GM23338 (cell line): ENCODE data around the gene GPR31. TPM values are rescaled to one million over a fixed set of nuclear protein-coding genes. Genes with fewer than 3 reads are reported as not detected.

ENCODE experiments used
- ATAC-seq: fragments of 200-7000 bp; cut with Tn5 transposase; 3 replicates; pipeline ENCODE4 v1.9.1; 2020
- DNase-seq: peaks from one replicate; pipeline ENCODE4 v3.0.0-alpha.2; 2015; ENCODE audit warnings: low spot score
- H2AFZ ChIP-seq: fragments of 200-600 bp; sonication (generic); 2 replicates; pipeline ENCODE4 v1.8.0; 2016; ENCODE audit warnings: antibody characterized with exemption, mild to moderate bottlenecking, moderate library complexity
- H3F3A ChIP-seq: fragments of 200-600 bp; sonication (generic); replicated peaks from 2 replicates; pipeline ENCODE4 v1.8.0; 2017; ENCODE audit warnings: antibody characterized with exemption, mixed run types, low read depth
- H3K27ac ChIP-seq: fragments of 200-600 bp; sonication (generic); 2 replicates; pipeline ENCODE4 v1.6.1; 2016; ENCODE audit warnings: low read depth
- H3K27me3 ChIP-seq: fragments of 200-600 bp; sonication (generic); 2 replicates; pipeline ENCODE4 v1.8.0; 2016; ENCODE audit warnings: mild to moderate bottlenecking, mixed run types, moderate library complexity; ENCODE audit not compliant: insufficient read depth
- H3K36me3 ChIP-seq: fragments of 200-600 bp; sonication (generic); 2 replicates; pipeline ENCODE4 v1.8.0; 2016; ENCODE audit warnings: mild to moderate bottlenecking; ENCODE audit not compliant: insufficient read depth
- H3K4me1 ChIP-seq: fragments of 200-600 bp; sonication (generic); 2 replicates; pipeline ENCODE4 v1.8.0; 2016; ENCODE audit warnings: mild to moderate bottlenecking, moderate library complexity; ENCODE audit not compliant: insufficient read depth
- H3K4me2 ChIP-seq: fragments of 200-600 bp; sonication (generic); 2 replicates; pipeline ENCODE4 v1.7.1; 2017; ENCODE audit warnings: mixed run types
- H3K4me3 ChIP-seq: fragments of 200-600 bp; sonication (generic); 2 replicates; pipeline ENCODE4 v1.6.1; 2016; ENCODE audit warnings: mixed run types
- H3K79me2 ChIP-seq: fragments of 200-600 bp; sonication (generic); replicated peaks from 2 replicates; pipeline ENCODE4 v1.8.0; 2017; ENCODE audit warnings: mild to moderate bottlenecking; ENCODE audit not compliant: insufficient read depth
- H3K9me2 ChIP-seq: fragments of 200-600 bp; sonication (generic); 2 replicates; pipeline ENCODE4 v1.8.0; 2017; ENCODE audit not compliant: insufficient read depth
- H4K20me1 ChIP-seq: fragments of 200-600 bp; sonication (generic); replicated peaks from 2 replicates; pipeline ENCODE4 v1.8.0; 2017; ENCODE audit warnings: mild to moderate bottlenecking; ENCODE audit not compliant: insufficient read depth
- H3K27ac Mint-ChIP-seq: 2 replicates; pipeline ENCODE4 v1.8.0; 2020; ENCODE audit warnings: inconsistent platforms, mild to moderate bottlenecking, moderate library complexity, mixed read lengths
- H3K27me3 Mint-ChIP-seq: 3 replicates; pipeline ENCODE4 v1.8.0; 2022; ENCODE audit warnings: low read depth, mild to moderate bottlenecking, moderate library complexity, mixed read lengths, inconsistent platforms; ENCODE audit not compliant: insufficient read depth, poor library complexity
- H3K36me3 Mint-ChIP-seq: 3 replicates; pipeline ENCODE4 v1.8.0; 2021; ENCODE audit warnings: low read depth, mild to moderate bottlenecking, inconsistent platforms, moderate library complexity, mixed read lengths
- H3K4me1 Mint-ChIP-seq: 3 replicates; pipeline ENCODE4 v1.8.0; 2020; ENCODE audit warnings: mild to moderate bottlenecking, inconsistent platforms, mixed read lengths
- H3K4me3 Mint-ChIP-seq: 3 replicates; pipeline ENCODE4 v1.8.0; 2021; ENCODE audit warnings: moderate library complexity, mild to moderate bottlenecking, inconsistent platforms, mixed read lengths
- H3K9me3 Mint-ChIP-seq: 3 replicates; pipeline ENCODE4 v1.8.0; 2020; ENCODE audit warnings: moderate library complexity, mild to moderate bottlenecking, inconsistent platforms, mixed read lengths
- CREB1 ChIP-seq: fragments of 250-450 bp; sonication (Bioruptor Pico); IDR thresholded peaks from 2 replicates; pipeline ENCODE4 v1.5.0; 2020; ENCODE audit warnings: low read depth, mild to moderate bottlenecking, moderate library complexity
- CTCF ChIP-seq, 2 experiments: fragments of 200-600 bp in 1 of 2; sonication (generic) in 1 of 2; conservative IDR thresholded peaks; 2 replicates each; pipeline versions ENCODE4 v1.5.1 to v1.6.1; 2016 to 2017; ENCODE audit warnings: antibody characterized with exemption in 2 of 2, low read depth in 2 of 2, mild to moderate bottlenecking in 2 of 2, moderate library complexity in 1 of 2
- ETS1 ChIP-seq: IDR thresholded peaks from 2 replicates; pipeline ENCODE4 v1.6.1; 2016; ENCODE audit warnings: antibody characterized with exemption
- EZH2 ChIP-seq: fragments of 200-600 bp; sonication (generic); IDR thresholded peaks from one replicate; pipeline ENCODE4 v1.8.0; 2017; ENCODE audit warnings: antibody characterized with exemption, mild to moderate bottlenecking, low read depth; ENCODE audit not compliant: unreplicated experiment
- EZH2phosphoT487 ChIP-seq: fragments of 200-600 bp; sonication (generic); IDR thresholded peaks from one replicate; pipeline ENCODE4 v1.8.1; 2018; ENCODE audit warnings: antibody characterized with exemption; ENCODE audit not compliant: unreplicated experiment
- JUNB ChIP-seq: IDR thresholded peaks from one replicate; pipeline ENCODE4 v1.6.1; 2016; ENCODE audit warnings: antibody characterized with exemption; ENCODE audit not compliant: unreplicated experiment
- NANOG ChIP-seq: IDR thresholded peaks from 2 replicates; pipeline ENCODE4 v1.6.1; 2016; ENCODE audit warnings: antibody characterized with exemption, borderline replicate concordance
- POLR2AphosphoS5 ChIP-seq: IDR thresholded peaks from 2 replicates; pipeline ENCODE4 v1.6.1; 2016; ENCODE audit warnings: antibody characterized with exemption, low read depth
- REST ChIP-seq: IDR thresholded peaks from one replicate; pipeline ENCODE4 v1.6.1; 2018; ENCODE audit warnings: antibody characterized with exemption; ENCODE audit not compliant: unreplicated experiment
- STAT1 ChIP-seq: IDR thresholded peaks from one replicate; pipeline ENCODE4 v1.6.1; 2016; ENCODE audit warnings: antibody characterized with exemption; ENCODE audit not compliant: unreplicated experiment
- ZNF114 ChIP-seq: fragments of 250-450 bp; sonication (Bioruptor Pico); IDR thresholded peaks from 2 replicates; pipeline ENCODE4 v1.5.0; 2020; ENCODE audit warnings: mild to moderate bottlenecking, moderate library complexity
- ZNF331 ChIP-seq: fragments of 250-450 bp; sonication (Bioruptor Pico); IDR thresholded peaks from 2 replicates; pipeline ENCODE4 v1.5.0; 2020; ENCODE audit warnings: low read depth, mild to moderate bottlenecking, moderate library complexity
- ZNF462 ChIP-seq: fragments of 250-450 bp; sonication (Bioruptor Pico); IDR thresholded peaks from 2 replicates; pipeline ENCODE4 v1.5.0; 2020; ENCODE audit warnings: mild to moderate bottlenecking, moderate library complexity
- polyA plus RNA-seq: library from polyadenylated mRNA; unstranded; fragments of >200 nt; fragmentation: Nextera tagmentation; extraction: Ambion mirVana; gene quantifications from 2 replicates; pipeline ENCODE4 v1.2.1, GENCODE V29; 2016
- total RNA-seq: library from RNA; depleted of rRNA; stranded (reverse); fragments of >200 nt; shearing (Covaris generic); gene quantifications from 2 replicates; pipeline ENCODE4 v1.2.3, GENCODE V29; 2014

GPR31 gene
- total and polyA plus RNA-seq, 2 experiments from 2014 or later = not detected

GRCh38 chr6:167164261-167164660 is 6.5 kb upstream of the GPR31 start:
- DNase-seq (no peak), ATAC-seq (no peak)
- H3F3A ChIP-seq = peaks cover 10% of the 10 kb centered on the region
- H3K9me3 Mint-ChIP-seq = peaks cover 5% of the 10 kb centered on the region; the same call in 1 of the 3 replicates
- peak overlapping the region; percentile 37; the same call in 1 of the 2 replicates for H3K4me2 ChIP-seq
- TF ChIP-seq JUNB (no peak), ETS1 (no peak), ZNF114 (CRISPR knock-in tag) (no peak), CTCF (conservative IDR thresholded peaks at IDR 0.05; ENCODE audit: low read depth in 2 of 2) (no peak), REST (no peak), NANOG (no peak), ZNF331 (CRISPR knock-in tag) (no peak), EZH2 (no peak), CREB1 (CRISPR knock-in tag) (no peak), EZH2phosphoT487 (no peak), STAT1 (no peak), ZNF462 (CRISPR knock-in tag) (no peak), POLR2AphosphoS5 (no peak)
- no peaks in the 10 kb centered on the region for H3K27me3 ChIP-seq
- H3K27ac Mint-ChIP-seq = peak overlapping the region; percentile 53; the same call in 1 of the 2 replicates
- H3K36me3 Mint-ChIP-seq = peaks cover 15% of the 10 kb centered on the region
- H2AFZ ChIP-seq = no peak overlapping the region
- H4K20me1 ChIP-seq = no peaks in the 10 kb centered on the region
- no peak overlapping the region for H3K4me3 ChIP-seq
- no peaks in the 10 kb centered on the region for H3K36me3 ChIP-seq
- H3K9me2 ChIP-seq = peaks cover 24% of the 10 kb centered on the region
- H3K4me1 ChIP-seq = peaks cover 32% of the 10 kb centered on the region
- peak overlapping the region; percentile 92 for H3K27ac ChIP-seq
- no peaks in the 10 kb centered on the region for H3K79me2 ChIP-seq
- H3K4me3 Mint-ChIP-seq = no peak overlapping the region
- peaks cover 43% of the 10 kb centered on the region for H3K4me1 Mint-ChIP-seq
- H3K27me3 Mint-ChIP-seq = peaks cover 16% of the 10 kb centered on the region
